NOMO-1 treated with dmso at 0.1 percent for 144 hours (cell line): Measurements from ENCODE around the gene FKBP8.

Source experiments
- DNase-seq: peaks from one replicate; lab custom pipeline; 2025; ENCODE audit not compliant: unreplicated experiment; lab: John Stamatoyannopoulos, UW

FKBP8 gene

DNA sequence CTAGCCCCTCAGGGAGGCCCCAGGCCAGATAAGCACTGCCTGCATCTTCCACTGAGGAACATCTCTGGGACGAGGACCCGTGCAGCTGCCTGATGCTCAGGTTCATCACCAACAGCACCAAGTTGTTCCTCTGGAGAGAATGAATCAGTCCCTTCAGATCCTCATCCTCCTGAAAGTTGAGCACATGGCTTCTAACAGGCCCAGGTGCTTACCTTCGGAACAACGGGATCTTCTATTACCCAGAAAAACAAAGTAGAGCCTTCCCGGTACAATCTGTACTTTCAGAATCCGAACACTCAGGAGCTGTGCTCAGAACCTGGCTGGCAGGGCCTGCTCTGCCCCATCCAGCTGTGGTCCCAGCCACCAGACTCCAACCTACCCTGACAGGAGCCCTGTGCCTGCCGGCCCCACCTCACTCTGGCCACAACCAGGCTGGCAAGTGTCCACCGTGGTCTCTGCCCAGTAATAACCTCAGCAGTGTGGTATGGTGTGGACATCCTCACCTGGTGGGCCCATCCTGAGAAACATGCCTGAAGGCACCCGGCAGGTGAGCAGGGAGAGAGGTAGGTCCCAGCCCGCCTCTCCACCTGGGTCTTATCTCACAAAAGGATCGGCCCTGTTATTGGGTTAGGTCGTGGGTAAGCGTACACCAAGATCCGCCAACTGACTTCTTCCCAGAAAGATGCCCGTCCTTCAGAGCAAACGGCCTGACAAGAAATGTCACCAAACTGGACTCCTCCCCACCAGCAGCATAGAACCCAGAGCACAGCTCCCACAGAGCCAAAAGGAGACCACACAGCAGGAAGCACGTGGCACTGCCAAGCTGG lies 55.6 kb downstream of the FKBP8 start:
- DNase-seq: no peak

DNA sequence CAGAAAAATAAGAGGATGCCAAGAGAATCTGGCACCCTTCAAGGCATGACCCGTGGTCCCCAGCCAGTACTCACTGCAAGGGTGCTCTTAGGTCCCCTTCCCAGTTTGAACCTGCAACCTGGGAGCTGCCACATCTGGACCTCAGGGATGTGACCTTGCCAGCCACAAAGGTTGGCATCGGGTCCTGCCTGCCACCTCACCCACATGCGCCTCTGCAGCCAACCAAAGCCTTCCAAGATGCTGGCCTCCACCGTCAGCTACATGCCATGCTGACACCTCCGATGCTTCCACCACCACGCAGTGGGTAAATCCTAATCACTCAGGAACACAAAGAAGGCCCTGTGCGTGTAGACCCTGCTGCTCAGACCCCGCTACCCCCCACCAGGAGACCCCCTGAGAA lies 56.6 kb downstream of the FKBP8 start:
- no peak for DNase-seq

DNA sequence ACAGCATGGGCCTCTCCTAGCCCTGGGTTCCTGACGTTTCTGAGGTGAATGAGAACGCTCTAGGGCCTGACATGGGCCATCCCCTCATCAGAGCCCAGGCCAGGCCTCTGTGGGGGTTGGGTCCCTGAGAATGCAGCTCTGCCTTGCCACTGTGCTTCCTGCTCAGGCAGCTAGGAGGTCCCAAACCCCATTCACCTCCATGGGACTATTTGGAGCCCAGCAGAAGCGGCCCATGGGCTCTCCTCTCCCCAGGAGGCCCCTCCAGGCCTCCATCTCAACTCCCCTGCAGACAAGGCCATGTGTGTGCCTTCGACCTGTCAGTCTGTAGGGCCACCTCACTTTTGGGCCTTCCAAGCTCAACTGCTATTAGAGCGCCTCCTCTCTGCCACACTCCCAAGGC lies 58.4 kb downstream of the FKBP8 start:
- no peak for DNase-seq

DNA sequence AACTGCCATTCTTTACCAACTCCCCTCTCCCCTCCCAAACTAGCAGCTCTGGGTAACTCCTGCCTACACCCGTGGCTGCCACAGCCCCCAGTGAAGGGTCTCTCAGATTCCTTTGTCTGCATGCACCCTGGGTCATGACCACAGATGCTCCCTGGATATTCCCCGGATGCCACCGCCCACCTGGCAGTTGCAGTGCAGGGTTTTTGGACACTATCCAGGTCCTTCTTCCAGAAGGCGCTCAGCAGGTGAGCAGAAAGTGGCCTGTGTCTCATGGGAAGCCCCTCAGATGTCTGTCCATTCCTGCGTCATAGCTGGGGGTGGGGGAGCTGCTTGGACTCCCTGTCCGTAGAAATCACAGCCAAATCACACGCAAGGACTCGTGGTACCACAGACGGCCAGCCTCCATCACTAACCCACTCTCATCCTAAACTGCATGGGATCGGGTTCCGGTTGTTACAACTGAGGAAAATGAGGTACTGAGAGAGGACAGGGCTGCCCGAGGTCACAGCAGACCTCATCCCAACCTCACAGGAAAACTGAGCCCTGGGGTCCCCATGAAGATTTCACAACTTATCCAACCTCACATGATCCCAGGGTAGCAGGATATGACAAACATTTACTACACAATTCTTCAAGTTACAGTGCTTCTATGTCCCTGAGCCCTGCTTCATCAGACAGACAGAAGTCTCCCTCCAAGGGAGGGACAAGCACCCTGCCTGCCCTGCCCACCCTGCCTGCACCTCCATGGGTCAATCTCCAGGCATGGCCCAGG lies 60.1 kb downstream of the FKBP8 start:
- no peak for DNase-seq
